Mammary epithelial cell (primary cell): Measurements from ENCODE around the gene ASB6.

Experiments
- CTCF ChIP-seq, 2 donors: IDR thresholded peaks in 1 of 2; conservative IDR thresholded peaks in 1 of 2; 2 replicates each; pipeline ENCODE4 v1.5.1; 2011 to 2012; ENCODE audit warnings: inconsistent platforms in 2 of 2, low read length in 2 of 2, mild to moderate bottlenecking in 2 of 2, control low read depth in 1 of 2, low read depth in 1 of 2; ENCODE audit not compliant: insufficient read depth in 1 of 2; ENCODE audit errors: extremely low read depth in 1 of 2
- EZH2 ChIP-seq: IDR thresholded peaks from 2 replicates; pipeline ENCODE4 v1.6.1; 2012; ENCODE audit warnings: low read length, inconsistent platforms, borderline replicate concordance

GRCh38 chr9:129637673-129638439 lies 4.1 kb downstream of the ASB6 start:
- TF ChIP-seq CTCF (conservative IDR thresholded peaks at IDR 0.05 in 1 of 2, IDR thresholded peaks at IDR 0.05 in 1 of 2; ENCODE audit: extremely low read depth in 1 of 2, insufficient read depth in 1 of 2, low read depth in 1 of 2, low read length in 2 of 2): no peak
- TF ChIP-seq EZH2: no peak
